K562 (cell line): ENCODE measurements around the gene SCN8A. TPM values are rescaled to one million over a fixed set of nuclear protein-coding genes. Genes with fewer than 3 reads are reported as not detected.

Source experiments
- ATAC-seq: fragments of 200-7000 bp; cut with Tn5 transposase; 3 replicates; pipeline ENCODE4 v1.9.1; 2020; ENCODE audit warnings: moderate library complexity
- BruUV-seq: library from RNA; stranded (reverse); fragments of 400-500 nt; replicated peaks from 2 replicates; lab custom pipeline; 2021; lab: Mats Ljungman, UMichigan
- CTCF ChIA-PET: fragments of 300-600 bp; formaldehyde crosslinking; extraction: SDS; loops from one replicate; lab custom pipeline; 2021; ENCODE audit warnings: low intra/inter-chr PET ratio; lab: Yijun Ruan, JAX
- POLR2A ChIA-PET: fragments of 300-600, 350-650 bp; sonication (Branson Sonifier 250); formaldehyde crosslinking; extraction: SDS; loops from one replicate; lab custom pipeline; 2021; ENCODE audit warnings: antibody characterized with exemption, inconsistent platforms; lab: Yijun Ruan, JAX
- DNase-seq, 4 experiments: peaks; one replicate each; pipeline versions ENCODE4 v3.0.0 to v3.0.0-alpha.2; 2011 to 2018; ENCODE audit warnings: low spot score in 3 of 4, mixed read lengths in 3 of 4; ENCODE audit errors: extremely low read depth in 1 of 4
- FAIRE-seq: peaks from 2 replicates; lab custom pipeline; 2011; peaks lifted over from hg19 to GRCh38; lab: Jason Lieb, UNC
- H2AFZ ChIP-seq: 2 replicates; pipeline ENCODE4 v1.6.0; 2011; ENCODE audit warnings: low read depth, low read length, control low read depth, inconsistent platforms
- H3K27ac ChIP-seq: fragments of 200-600 bp; 3 replicates; pipeline ENCODE4 v1.8.0; 2011; ENCODE audit warnings: low read depth, mild to moderate bottlenecking, control low read depth, inconsistent platforms, low read length, moderate library complexity, mixed read lengths; ENCODE audit errors: extremely low read depth
- H3K27me3 ChIP-seq, 2 experiments: fragments of 300-600 bp in 1 of 2; 2 replicates in 1 of 2; 3 replicates in 1 of 2; pipeline versions ENCODE4 v1.6.0 to v1.8.0; 2011; ENCODE audit warnings: inconsistent platforms in 2 of 2, low read length in 2 of 2, mild to moderate bottlenecking in 1 of 2, mixed read lengths in 1 of 2, moderate library complexity in 1 of 2; ENCODE audit not compliant: control insufficient read depth in 2 of 2, insufficient read depth in 2 of 2
- H3K36me3 ChIP-seq: fragments of 300-600 bp; 3 replicates; pipeline ENCODE4 v1.8.0; 2011; ENCODE audit warnings: mild to moderate bottlenecking, low read length, inconsistent platforms; ENCODE audit not compliant: control insufficient read depth, insufficient read depth
- H3K4me1 ChIP-seq, 2 experiments: fragments of 200-600 bp in 1 of 2; replicated peaks in 1 of 2; 2 replicates in 1 of 2; 3 replicates in 1 of 2; pipeline versions ENCODE4 v1.5.1 to v1.8.0; 2011; ENCODE audit warnings: inconsistent platforms in 2 of 2, low read length in 2 of 2, mild to moderate bottlenecking in 1 of 2, mixed read lengths in 1 of 2, moderate library complexity in 1 of 2; ENCODE audit not compliant: control insufficient read depth in 2 of 2, insufficient read depth in 2 of 2
- H3K4me2 ChIP-seq: 2 replicates; pipeline ENCODE4 v1.6.1; 2011; ENCODE audit warnings: low read length, control low read depth, inconsistent platforms, mixed read lengths; ENCODE audit not compliant: insufficient read depth
- H3K4me3 ChIP-seq: fragments of 200-600 bp; sonication (generic), shearing (Covaris generic); 2 replicates; pipeline ENCODE4 v1.5.1; 2016; ENCODE audit warnings: control low read depth, inconsistent platforms
- H3K79me2 ChIP-seq: fragments of 200-600 bp; 3 replicates; pipeline ENCODE4 v1.8.0; 2011; ENCODE audit warnings: low read length, inconsistent platforms; ENCODE audit not compliant: control insufficient read depth, insufficient read depth
- H3K9ac ChIP-seq, 2 experiments: 2 replicates each; pipeline versions ENCODE4 v1.6.0 to v1.6.1; 2011; ENCODE audit warnings: low read depth in 2 of 2, low read length in 2 of 2, control low read depth in 1 of 2, inconsistent platforms in 1 of 2, mild to moderate bottlenecking in 1 of 2, mixed read lengths in 1 of 2; ENCODE audit not compliant: insufficient read depth in 1 of 2
- H3K9me1 ChIP-seq: one replicate; pipeline ENCODE4 v1.6.0; 2011; ENCODE audit warnings: inconsistent platforms, mild to moderate bottlenecking, low read length, moderate library complexity; ENCODE audit not compliant: control insufficient read depth, insufficient read depth
- H3K9me3 ChIP-seq: replicated peaks from 2 replicates; pipeline ENCODE4 v1.5.1; 2011; ENCODE audit warnings: low read depth, low read length, inconsistent platforms; ENCODE audit not compliant: control insufficient read depth, insufficient read depth
- H4K20me1 ChIP-seq: replicated peaks from 2 replicates; pipeline ENCODE4 v1.6.1; 2011; ENCODE audit warnings: low read length, inconsistent platforms, mixed read lengths; ENCODE audit not compliant: control insufficient read depth, insufficient read depth
- CBFA2T2 ChIP-seq: fragments of 450-650 bp; conservative IDR thresholded peaks from 2 replicates; pipeline ENCODE4 v1.6.1; 2017; ENCODE audit warnings: mild to moderate bottlenecking
- CHD4 ChIP-seq: fragments of 200-600 bp; sonication (generic); IDR thresholded peaks from 3 replicates; pipeline ENCODE4 v1.6.1; 2012; ENCODE audit warnings: low read depth, mild to moderate bottlenecking, mixed read lengths, low read length, inconsistent platforms; ENCODE audit not compliant: insufficient read depth, insufficient replicate concordance, poor library complexity, severe bottlenecking
- FOXM1 ChIP-seq, 2 experiments: fragments of 450-650 bp in 1 of 2; sonication (generic) in 1 of 2; formaldehyde crosslinking in 1 of 2; IDR thresholded peaks; 2 replicates each; pipeline versions ENCODE4 v1.6.1 to v1.9.0; 2017 to 2022; ENCODE audit warnings: low read depth in 2 of 2, mild to moderate bottlenecking in 2 of 2, missing genetic modification reagents in 1 of 2, moderate library complexity in 1 of 2
- GABPB1 ChIP-seq: sonication (generic); formaldehyde crosslinking; IDR thresholded peaks from 2 replicates; pipeline ENCODE4 v1.8.0; 2022; ENCODE audit warnings: mild to moderate bottlenecking, missing genetic modification reagents
- GTF3C2 ChIP-seq: IDR thresholded peaks from 3 replicates; pipeline ENCODE4 v1.6.1; 2011; ENCODE audit warnings: borderline replicate concordance, mild to moderate bottlenecking, moderate library complexity; ENCODE audit not compliant: insufficient read length; ENCODE audit errors: extremely low read depth
- HNRNPUL1 ChIP-seq: fragments of 200-400 bp; formaldehyde crosslinking; IDR thresholded peaks from 2 replicates; pipeline ENCODE4 v1.6.1; 2017; ENCODE audit warnings: low read length
- MAFK ChIP-seq: IDR thresholded peaks from 2 replicates; pipeline ENCODE4 v1.6.1; 2011; ENCODE audit warnings: low read length, improper control_type of control experiment
- MITF ChIP-seq: IDR thresholded peaks from 2 replicates; pipeline ENCODE4 v1.6.1; 2014; ENCODE audit warnings: antibody characterized with exemption
- RFX1 ChIP-seq: fragments of 450-650 bp; IDR thresholded peaks from 2 replicates; pipeline ENCODE4 v1.6.1; 2016; ENCODE audit warnings: mild to moderate bottlenecking, moderate library complexity
- SAFB ChIP-seq: fragments of 200-400 bp; formaldehyde crosslinking; IDR thresholded peaks from 2 replicates; pipeline ENCODE4 v1.6.1; 2017; ENCODE audit warnings: low read depth, low read length, borderline replicate concordance
- TGIF2 ChIP-seq: sonication (generic); formaldehyde crosslinking; IDR thresholded peaks from 2 replicates; pipeline ENCODE4 v1.8.1; 2022; ENCODE audit warnings: mild to moderate bottlenecking, missing genetic modification reagents, moderate library complexity
- ZNF146 ChIP-seq: IDR thresholded peaks from one replicate; pipeline ENCODE4 v1.6.1; 2018; ENCODE audit warnings: missing compliant biosample characterization; ENCODE audit not compliant: unreplicated experiment
- ZNF707 ChIP-seq: fragments of 250-450 bp; sonication (Bioruptor Pico); conservative IDR thresholded peaks from 2 replicates; pipeline ENCODE4 v1.8.0; 2022; ENCODE audit warnings: inconsistent platforms, mild to moderate bottlenecking, moderate library complexity
- ZNF780A ChIP-seq: fragments of 250-450 bp; sonication (Bioruptor Pico); IDR thresholded peaks from 2 replicates; pipeline ENCODE4 v1.5.0; 2021; ENCODE audit warnings: mild to moderate bottlenecking
- WGBS: fragments of 100-300 bp; shearing (Covaris generic); methylation state at CpG from one replicate; pipeline ENCODE4 v1.1.6; 2016; ENCODE audit warnings: low coverage, mixed read lengths; ENCODE audit not compliant: insufficient coverage; ENCODE audit errors: missing lambda C conversion rate; 5-methylcytosine and 5-hydroxymethylcytosine counted together
- in situ Hi-C: fragments of 300-500 bp; cut with MboI; formaldehyde crosslinking; loops from 4 replicates; pipeline ENCODE4 v1.15.0; 2018; ENCODE audit warnings: inconsistent platforms, mixed read lengths
- intact Hi-C: fragments of 100-400 bp; cut with micrococcal nuclease; formaldehyde crosslinking; loops from 2 replicates; pipeline ENCODE4 v1.14.2; 2022
- polyA plus RNA-seq, 8 experiments: library from polyadenylated mRNA; depleted of rRNA in 4 of 8; stranded (reverse) in 5 of 8; unstranded in 3 of 8; fragments of >200 nt; fragmentation: Nextera tagmentation in 2 of 8; fragmentation: Illumina TruSeq in 1 of 8; extraction: Ambion mirVana in 2 of 8; extraction: Trizol in 1 of 8; gene quantifications; 2 replicates each; pipeline versions ENCODE4 v1.2.1 to v1.2.3, GENCODE V29; 2011 to 2014; ENCODE audit warnings: inconsistent platforms in 1 of 8, missing spikeins in 1 of 8
- total RNA-seq, 7 experiments: library from RNA; depleted of rRNA in 6 of 7; stranded (reverse); fragments of >200 nt in 6 of 7; fragmentation: Illumina TruSeq in 2 of 7; extraction: Trizol in 2 of 7; gene quantifications; 2 replicates each; pipeline versions ENCODE4 v1.2.1 to v1.2.3, GENCODE V29; 2011 to 2021; ENCODE audit warnings: low replicate concordance in 1 of 7
- TF ChIP-seq, protein P1 (sequence below), 3 experiments: IDR thresholded peaks in 2 of 3; conservative IDR thresholded peaks in 1 of 3; 2 replicates each; pipeline ENCODE4 v1.5.1; 2011 to 2012; ENCODE audit warnings: low read length in 3 of 3, mild to moderate bottlenecking in 3 of 3, control low read depth in 2 of 3, improper control_type of control experiment in 1 of 3, inconsistent platforms in 1 of 3, low read depth in 1 of 3, mixed read lengths in 1 of 3, moderate library complexity in 1 of 3; ENCODE audit not compliant: insufficient read depth in 2 of 3

The SCN8A gene
- total and polyA plus RNA-seq, 9 of the 15 experiments (the other 6 are each of a cell fraction or from before 2014, with no cell fraction given): 0.03 to 0.29 (median 0.15) TPM; not detected in 1

GRCh38 chr12:51784688-51785087 lies 193.7 kb downstream of the SCN8A start (continued):
- TF ChIP-seq, protein P1, sequence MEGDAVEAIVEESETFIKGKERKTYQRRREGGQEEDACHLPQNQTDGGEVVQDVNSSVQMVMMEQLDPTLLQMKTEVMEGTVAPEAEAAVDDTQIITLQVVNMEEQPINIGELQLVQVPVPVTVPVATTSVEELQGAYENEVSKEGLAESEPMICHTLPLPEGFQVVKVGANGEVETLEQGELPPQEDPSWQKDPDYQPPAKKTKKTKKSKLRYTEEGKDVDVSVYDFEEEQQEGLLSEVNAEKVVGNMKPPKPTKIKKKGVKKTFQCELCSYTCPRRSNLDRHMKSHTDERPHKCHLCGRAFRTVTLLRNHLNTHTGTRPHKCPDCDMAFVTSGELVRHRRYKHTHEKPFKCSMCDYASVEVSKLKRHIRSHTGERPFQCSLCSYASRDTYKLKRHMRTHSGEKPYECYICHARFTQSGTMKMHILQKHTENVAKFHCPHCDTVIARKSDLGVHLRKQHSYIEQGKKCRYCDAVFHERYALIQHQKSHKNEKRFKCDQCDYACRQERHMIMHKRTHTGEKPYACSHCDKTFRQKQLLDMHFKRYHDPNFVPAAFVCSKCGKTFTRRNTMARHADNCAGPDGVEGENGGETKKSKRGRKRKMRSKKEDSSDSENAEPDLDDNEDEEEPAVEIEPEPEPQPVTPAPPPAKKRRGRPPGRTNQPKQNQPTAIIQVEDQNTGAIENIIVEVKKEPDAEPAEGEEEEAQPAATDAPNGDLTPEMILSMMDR (IDR thresholded peaks at IDR 0.05 in 2 of 3, conservative IDR thresholded peaks at IDR 0.05 in 1 of 3; ENCODE audit: insufficient read depth in 2 of 3, low read depth in 1 of 3, low read length in 3 of 3): no peak
- no peak for TF ChIP-seq TGIF2 (CRISPR knock-in tag)
- no peak for TF ChIP-seq HNRNPUL1
- TF ChIP-seq CBFA2T2: no peak
- TF ChIP-seq MAFK: no peak

DNA sequence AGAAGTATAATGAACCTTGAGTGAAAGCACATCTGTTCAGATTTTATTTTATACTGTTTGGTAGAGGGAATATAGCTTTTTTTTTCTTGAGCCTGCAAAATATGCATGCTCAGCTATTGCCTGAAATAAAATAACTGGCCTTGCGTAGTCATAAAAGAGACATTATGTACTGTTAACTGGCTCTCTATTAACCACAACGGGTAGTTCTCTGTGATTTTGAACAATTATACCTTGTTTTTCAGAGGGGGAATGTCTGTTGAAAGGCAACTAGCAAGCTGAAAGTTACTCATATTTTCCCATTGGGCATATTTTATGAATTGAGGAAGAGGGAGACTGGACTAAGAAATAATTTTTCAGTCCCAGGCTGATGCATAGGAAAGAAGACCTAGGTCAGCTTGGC lies 194.9 kb downstream of the SCN8A start:
- no peak for FAIRE-seq
- H3K36me3 ChIP-seq: no peaks in the 10 kb centered on the region
- POLR2A ChIA-PET: interaction anchor here (1.4 kb wide), 1 partner anchor 9 kb away, joined by 3 read pairs; no protein-coding TSS in a partner anchor
- H2AFZ ChIP-seq: no peak overlapping the region
- H4K20me1 ChIP-seq: no peaks in the 10 kb centered on the region
- no peaks in the 10 kb centered on the region for H3K9me3 ChIP-seq
- CTCF ChIA-PET: no interaction called here
- no peak overlapping the region for H3K4me2 ChIP-seq
- H3K27ac ChIP-seq: no peak overlapping the region
- H3K9ac ChIP-seq: no peak overlapping the region
- in situ Hi-C loops: no loop called here
- no peaks in the 10 kb centered on the region for H3K9me1 ChIP-seq
- no peak for DNase-seq
- no TSS peak for BruUV-seq
- no peak overlapping the region for H3K4me3 ChIP-seq
- no peaks in the 10 kb centered on the region for H3K4me1 ChIP-seq
- intact Hi-C loops: no loop called here
- WGBS: 18% methylated on average over 2 of the region's 2 CpGs
- no peaks in the 10 kb centered on the region for H3K79me2 ChIP-seq
- peaks cover 11 to 15% of the 10 kb centered on the region in 2 experiments; a peak in 4 of 5 replicates for H3K27me3 ChIP-seq
- no peak for ATAC-seq
- TF ChIP-seq ZNF780A (CRISPR knock-in tag) (no peak), ZNF146 (CRISPR knock-in tag) (no peak), GTF3C2 (no peak), CHD4 (no peak), GABPB1 (no peak), FOXM1 (IDR thresholded peaks at IDR 0.05; ENCODE audit: low read depth) (no peak), FOXM1 (CRISPR knock-in tag; IDR thresholded peaks at IDR 0.05; ENCODE audit: low read depth) (no peak), MITF (no peak), SAFB (no peak), ZNF707 (CRISPR knock-in tag) (no peak), RFX1 (no peak)
